Endothelial cell of umbilical vein (primary cell): Measurements from ENCODE around the gene TES. TPM values are rescaled to one million over a fixed set of nuclear protein-coding genes. Genes with fewer than 3 reads are reported as not detected.

ENCODE experiments used
- BruUV-seq: library from RNA; stranded (reverse); fragments of 400-500 nt; replicated peaks from 2 replicates; lab custom pipeline; 2021; lab: Mats Ljungman, UMichigan
- CTCF ChIA-PET: fragments of 300-600, 350-600 bp; sonication (Branson Sonifier 250); formaldehyde crosslinking; loops from one replicate; lab custom pipeline; 2021; ENCODE audit warnings: antibody characterized with exemption, inconsistent platforms; lab: Charles Lee
- POLR2A ChIA-PET: fragments of 300-600, 350-600 bp; sonication (Branson Sonifier 250); formaldehyde crosslinking; loops from one replicate; lab custom pipeline; 2021; ENCODE audit warnings: antibody characterized with exemption, inconsistent platforms; lab: Charles Lee
- DNase-seq: peaks from one replicate; pipeline ENCODE4 v3.0.0-alpha.2; 2011; ENCODE audit warnings: low read depth, low spot score
- FAIRE-seq: peaks from 2 replicates; lab custom pipeline; 2011; peaks lifted over from hg19 to GRCh38; lab: Jason Lieb, UNC
- H2AFZ ChIP-seq: 2 replicates; pipeline ENCODE4 v1.6.0; 2012; ENCODE audit warnings: low read depth, low read length, control low read depth, inconsistent platforms
- H3K27ac ChIP-seq: 2 replicates; pipeline ENCODE4 v1.5.1; 2011; ENCODE audit warnings: low read depth, mild to moderate bottlenecking, control low read depth, low read length, moderate library complexity; ENCODE audit not compliant: insufficient read depth
- H3K27me3 ChIP-seq, 2 experiments: 2 replicates each; pipeline versions ENCODE4 v1.6.0 to v1.6.1; 2011; ENCODE audit warnings: low read length in 2 of 2, mixed read lengths in 1 of 2; ENCODE audit not compliant: control insufficient read depth in 2 of 2, insufficient read depth in 2 of 2
- H3K36me3 ChIP-seq, 2 experiments: 2 replicates in 1 of 2; 3 replicates in 1 of 2; pipeline ENCODE4 v1.5.1; 2011; ENCODE audit warnings: low read length in 2 of 2, mild to moderate bottlenecking in 1 of 2, moderate library complexity in 1 of 2; ENCODE audit not compliant: control insufficient read depth in 2 of 2, insufficient read depth in 2 of 2; ENCODE audit errors: extremely low read depth in 1 of 2
- H3K4me1 ChIP-seq: 3 replicates; pipeline ENCODE4 v1.5.1; 2011; ENCODE audit warnings: mild to moderate bottlenecking, low read length; ENCODE audit not compliant: control insufficient read depth, insufficient read depth; ENCODE audit errors: extremely low read depth
- H3K4me2 ChIP-seq: 2 replicates; pipeline ENCODE4 v1.6.1; 2011; ENCODE audit warnings: low read length, control low read depth, mixed read lengths; ENCODE audit not compliant: insufficient read depth
- H3K4me3 ChIP-seq, 3 experiments: fragments of 200-600 bp in 1 of 3; sonication (generic), shearing (Covaris generic) in 1 of 3; replicated peaks in 1 of 3; 2 replicates each; pipeline ENCODE4 v1.5.1; 2011 to 2016; ENCODE audit warnings: control low read depth in 3 of 3, low read length in 3 of 3, mild to moderate bottlenecking in 2 of 3, inconsistent platforms in 1 of 3, low read depth in 1 of 3, moderate library complexity in 1 of 3; ENCODE audit not compliant: insufficient read depth in 1 of 3
- H3K79me2 ChIP-seq: 2 replicates; pipeline ENCODE4 v1.6.0; 2012; ENCODE audit warnings: low read length, inconsistent platforms; ENCODE audit not compliant: control insufficient read depth, insufficient read depth
- H3K9ac ChIP-seq: replicated peaks from 2 replicates; pipeline ENCODE3; 2011; ENCODE audit warnings: low read length, control low read depth; ENCODE audit not compliant: insufficient read depth; ENCODE audit errors: extremely low read depth
- H3K9me1 ChIP-seq: replicated peaks from 3 replicates; pipeline ENCODE4 v1.6.0; 2011; ENCODE audit warnings: mild to moderate bottlenecking, low read length; ENCODE audit not compliant: control insufficient read depth, insufficient read depth; ENCODE audit errors: extremely low read depth
- H3K9me3 ChIP-seq: replicated peaks from 2 replicates; pipeline ENCODE4 v1.5.1; 2012; ENCODE audit warnings: low read length, inconsistent platforms; ENCODE audit not compliant: control insufficient read depth, insufficient read depth
- H4K20me1 ChIP-seq: replicated peaks from 2 replicates; pipeline ENCODE3; 2011; ENCODE audit warnings: mild to moderate bottlenecking, low read length; ENCODE audit not compliant: control insufficient read depth, insufficient read depth; ENCODE audit errors: extremely low read depth
- EZH2 ChIP-seq: IDR thresholded peaks from 2 replicates; pipeline ENCODE4 v1.6.1; 2012; ENCODE audit warnings: borderline replicate concordance, low read depth, mild to moderate bottlenecking, moderate library complexity, low read length, inconsistent platforms; ENCODE audit not compliant: severe bottlenecking
- FOS ChIP-seq: IDR thresholded peaks from 2 replicates; pipeline ENCODE4 v1.6.1; 2011; ENCODE audit warnings: mild to moderate bottlenecking, low read length, moderate library complexity, borderline replicate concordance; ENCODE audit not compliant: insufficient read depth
- GATA2 ChIP-seq: IDR thresholded peaks from 2 replicates; pipeline ENCODE4 v1.7.0; 2011; ENCODE audit warnings: low read depth, mild to moderate bottlenecking, moderate library complexity, mixed read lengths, low read length; ENCODE audit not compliant: insufficient read length, insufficient read depth
- JUN ChIP-seq: IDR thresholded peaks from 2 replicates; pipeline ENCODE4 v1.6.1; 2011; ENCODE audit warnings: borderline replicate concordance, low read depth; ENCODE audit not compliant: insufficient read length, insufficient read depth
- MYC ChIP-seq: IDR thresholded peaks from one replicate; pipeline ENCODE4 v1.6.1; 2011; ENCODE audit warnings: mild to moderate bottlenecking, low read depth, low read length
- POLR2A ChIP-seq: IDR thresholded peaks from 2 replicates; pipeline ENCODE4 v1.6.1; 2012; ENCODE audit warnings: low read depth, mild to moderate bottlenecking, control low read depth, low read length
- POLR2AphosphoS5 ChIP-seq: IDR thresholded peaks from 2 replicates; pipeline ENCODE4 v1.6.1; 2012; ENCODE audit warnings: low read depth, mild to moderate bottlenecking, control low read depth, low read length, moderate library complexity; ENCODE audit not compliant: insufficient read depth
- dilution Hi-C: fragments of 300-500 bp; cut with MboI; formaldehyde crosslinking; loops from one replicate; pipeline ENCODE4 v1.15.0; 2019; ENCODE audit warnings: low sequenced_read_pairs; ENCODE audit not compliant: extremely low pct_ligation_motif_present
- intact Hi-C: fragments of 100-400 bp; cut with micrococcal nuclease; formaldehyde crosslinking; loops from one replicate; pipeline ENCODE4 v1.10.0; 2022
- polyA plus RNA-seq, 4 experiments: library from polyadenylated mRNA; depleted of rRNA in 3 of 4; stranded (reverse) in 3 of 4; unstranded in 1 of 4; fragments of >200 nt; gene quantifications; 2 replicates each; pipeline versions ENCODE4 v1.2.1 to v1.2.3, GENCODE V29; 2011 to 2012; ENCODE audit warnings: missing spikeins in 1 of 4
- total RNA-seq: library from RNA; stranded (reverse); gene quantifications from 2 replicates; pipeline ENCODE4 v1.2.3, GENCODE V29; 2021
- TF ChIP-seq, protein P1 (sequence below), 2 donors: IDR thresholded peaks; 1 replicate in 1 of 2; 2 replicates in 1 of 2; pipeline ENCODE4 v1.5.1; 2011; ENCODE audit warnings: low read length in 2 of 2, mild to moderate bottlenecking in 2 of 2, moderate library complexity in 2 of 2, control low read depth in 1 of 2, inconsistent platforms in 1 of 2, low read depth in 1 of 2; ENCODE audit not compliant: insufficient read depth in 1 of 2; ENCODE audit errors: extremely low read depth in 1 of 2
- TF ChIP-seq, protein P2 (sequence below): IDR thresholded peaks from 2 replicates; pipeline ENCODE4 v1.6.1; 2011; ENCODE audit not compliant: insufficient read depth, insufficient read length

TES gene
- total and polyA plus RNA-seq, 2 donors (not counting 3 experiments of a cell fraction or from before 2014, with no cell fraction given) = 35.3 to 50.5 TPM

DNA sequence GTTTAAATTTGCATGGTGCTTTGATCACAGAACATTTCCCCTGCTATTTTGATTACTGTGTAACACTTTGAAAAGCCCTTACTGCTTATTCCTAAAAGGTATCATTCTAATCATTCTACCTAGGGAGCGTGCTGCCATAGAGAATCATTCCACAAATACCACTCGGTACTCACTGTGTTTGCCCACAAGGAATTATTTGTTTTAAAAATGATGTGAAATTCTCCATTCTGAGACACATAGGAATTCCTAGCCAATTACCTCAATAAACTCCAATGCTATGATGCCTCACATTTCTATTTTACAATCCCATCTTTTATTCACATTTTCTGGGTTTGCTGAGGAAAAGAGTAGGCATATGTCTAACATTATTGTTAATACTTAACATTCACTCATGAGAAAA, 16.2 kb upstream of the TES start:
- Histone ChIP-seq H3K79me2 (no peaks in the 10 kb centered on the region), H3K9ac (no peak overlapping the region), H3K9me1 (no peaks in the 10 kb centered on the region), H3K27me3 (no peaks in the 10 kb centered on the region), H3K36me3 (no peaks in the 10 kb centered on the region), H2AFZ (no peak overlapping the region), H3K4me3 (no peak overlapping the region), H3K9me3 (no peaks in the 10 kb centered on the region), H3K4me2 (no peak overlapping the region), H3K4me1 (no peaks in the 10 kb centered on the region), H4K20me1 (no peaks in the 10 kb centered on the region), H3K27ac (no peak overlapping the region)
- dilution Hi-C loops = no loop called here
- POLR2A ChIA-PET = no interaction called here
- FAIRE-seq (no peak), DNase-seq (no peak)
- TF ChIP-seq FOS (no peak), GATA2 (no peak), POLR2AphosphoS5 (no peak), MYC (no peak), POLR2A (no peak), JUN (no peak), EZH2 (no peak)
- TF ChIP-seq, protein P1, sequence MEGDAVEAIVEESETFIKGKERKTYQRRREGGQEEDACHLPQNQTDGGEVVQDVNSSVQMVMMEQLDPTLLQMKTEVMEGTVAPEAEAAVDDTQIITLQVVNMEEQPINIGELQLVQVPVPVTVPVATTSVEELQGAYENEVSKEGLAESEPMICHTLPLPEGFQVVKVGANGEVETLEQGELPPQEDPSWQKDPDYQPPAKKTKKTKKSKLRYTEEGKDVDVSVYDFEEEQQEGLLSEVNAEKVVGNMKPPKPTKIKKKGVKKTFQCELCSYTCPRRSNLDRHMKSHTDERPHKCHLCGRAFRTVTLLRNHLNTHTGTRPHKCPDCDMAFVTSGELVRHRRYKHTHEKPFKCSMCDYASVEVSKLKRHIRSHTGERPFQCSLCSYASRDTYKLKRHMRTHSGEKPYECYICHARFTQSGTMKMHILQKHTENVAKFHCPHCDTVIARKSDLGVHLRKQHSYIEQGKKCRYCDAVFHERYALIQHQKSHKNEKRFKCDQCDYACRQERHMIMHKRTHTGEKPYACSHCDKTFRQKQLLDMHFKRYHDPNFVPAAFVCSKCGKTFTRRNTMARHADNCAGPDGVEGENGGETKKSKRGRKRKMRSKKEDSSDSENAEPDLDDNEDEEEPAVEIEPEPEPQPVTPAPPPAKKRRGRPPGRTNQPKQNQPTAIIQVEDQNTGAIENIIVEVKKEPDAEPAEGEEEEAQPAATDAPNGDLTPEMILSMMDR (IDR thresholded peaks at IDR 0.05; ENCODE audit: extremely low read depth in 1 of 2, insufficient read depth in 1 of 2, low read depth in 1 of 2, low read length in 2 of 2) = no peak
- TF ChIP-seq, protein P2, sequence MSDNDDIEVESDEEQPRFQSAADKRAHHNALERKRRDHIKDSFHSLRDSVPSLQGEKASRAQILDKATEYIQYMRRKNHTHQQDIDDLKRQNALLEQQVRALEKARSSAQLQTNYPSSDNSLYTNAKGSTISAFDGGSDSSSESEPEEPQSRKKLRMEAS = no peak
- BruUV-seq = no TSS peak
- intact Hi-C loops = no loop called here
- CTCF ChIA-PET = interaction anchor here (1.5 to 3.4 kb wide), 2 partner anchors 14 to 395 kb away, joined by 3 to 17 read pairs; no protein-coding TSS in a partner anchor
